Activated naive CD4-positive, alpha-beta T cell treated with anti-CD3 and anti-CD28 coated beads, Interleukin-2, amount 10 ng/mL, durations not matched to agents 5 hours and 36 hours (primary cell): ENCODE data around the gene ASB18. TPM values are rescaled to one million over a fixed set of nuclear protein-coding genes. Genes with fewer than 3 reads are reported as not detected.

Experiments used
- total RNA-seq, 2 experiments: library from RNA; stranded (reverse); gene quantifications; one replicate each; pipeline ENCODE4 v1.2.3, GENCODE V29; 2021

ASB18 gene
- not detected for total RNA-seq

GRCh38 chr2:236264256-236264655 lies at the start of gene ASB18:
Gene ASB18, minus strand, starts transcription at chr2:236264406. Its CDS starts 61 bp downstream, at chr2:236264345.

GRCh38 chr2:236168110-236169080 lies 95.8 kb downstream of the ASB18 start, which contains the start of gene GBX2:
Gene GBX2, minus strand, starts transcription at chr2:236168386. Its CDS starts 415 bp downstream, at chr2:236167971.

Other genes starting within 250 kb of the ASB18 start
- gene GBX2, start 96.0 kb downstream of the ASB18 start, total RNA-seq: not detected